AML-193 (cell line): ENCODE data around the gene LDHD.

Experiments used
- DNase-seq, 2 experiments: peaks; one replicate each; lab custom pipeline; 2025; lab: John Stamatoyannopoulos, UW

LDHD gene

GRCh38 chr16:75062976-75063346 is 53.6 kb downstream of the LDHD start:
- no peak for DNase-seq

GRCh38 chr16:75062135-75062975 is 54.2 kb downstream of the LDHD start:
- no peak for DNase-seq
